HG02970 (cell line): ENCODE results near the gene TMEM270.

Experiments
- ATAC-seq: cut with Tn5 transposase; IDR thresholded peaks from one replicate; pipeline ENCODE4 v1.9.1; 2021; ENCODE audit warnings: mild to moderate bottlenecking, moderate library complexity, moderate number of reproducible peaks; ENCODE audit not compliant: unreplicated experiment, low FRiP score

TMEM270 gene

GRCh38 chr7:73901823-73902597 is 41.1 kb downstream of the TMEM270 start:
- ATAC-seq = no peak

DNA sequence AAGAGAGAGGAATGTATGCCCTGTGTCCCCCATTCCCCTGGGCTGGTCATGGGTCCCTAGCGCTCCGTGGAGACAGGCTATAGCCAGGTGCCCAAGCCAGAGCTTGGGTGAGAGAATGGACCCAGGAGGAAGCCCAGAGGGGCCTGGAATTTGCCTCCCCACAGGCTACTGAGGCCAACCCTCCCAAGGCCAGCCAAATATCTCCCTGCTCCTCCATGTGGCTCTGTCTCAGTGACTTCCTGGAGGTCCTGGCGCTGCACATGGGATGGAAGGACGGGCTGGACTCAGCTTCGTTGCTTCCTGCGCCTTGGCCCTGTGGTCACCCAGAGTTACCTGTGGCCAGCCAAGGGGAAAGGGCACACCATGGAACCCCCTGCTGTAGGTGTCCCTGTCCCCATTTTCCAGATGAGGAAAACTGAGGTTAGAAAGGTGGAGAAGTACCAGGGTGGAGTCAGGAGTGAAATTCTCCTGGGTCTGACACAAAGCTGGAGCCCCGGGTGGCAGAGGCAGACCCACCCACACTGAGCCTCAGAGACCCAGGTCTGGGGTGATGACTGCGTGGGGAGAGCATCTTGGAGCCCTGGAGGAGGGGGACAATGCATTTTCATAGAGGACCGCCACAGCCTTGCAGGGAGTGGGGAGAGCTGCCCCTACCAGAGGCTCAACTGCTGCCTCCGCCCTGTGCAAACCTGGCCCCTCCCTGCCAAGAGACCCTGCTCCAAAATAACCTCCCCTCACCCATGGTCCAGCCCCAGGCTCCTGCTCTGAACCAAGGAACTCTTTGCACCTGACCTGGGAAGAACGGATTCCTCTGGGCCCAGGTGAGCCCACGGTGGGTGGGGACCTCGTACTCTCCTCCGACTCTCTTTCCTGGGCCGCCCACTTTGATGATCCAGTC is 42.6 kb downstream of the TMEM270 start:
- ATAC-seq = no peak

DNA sequence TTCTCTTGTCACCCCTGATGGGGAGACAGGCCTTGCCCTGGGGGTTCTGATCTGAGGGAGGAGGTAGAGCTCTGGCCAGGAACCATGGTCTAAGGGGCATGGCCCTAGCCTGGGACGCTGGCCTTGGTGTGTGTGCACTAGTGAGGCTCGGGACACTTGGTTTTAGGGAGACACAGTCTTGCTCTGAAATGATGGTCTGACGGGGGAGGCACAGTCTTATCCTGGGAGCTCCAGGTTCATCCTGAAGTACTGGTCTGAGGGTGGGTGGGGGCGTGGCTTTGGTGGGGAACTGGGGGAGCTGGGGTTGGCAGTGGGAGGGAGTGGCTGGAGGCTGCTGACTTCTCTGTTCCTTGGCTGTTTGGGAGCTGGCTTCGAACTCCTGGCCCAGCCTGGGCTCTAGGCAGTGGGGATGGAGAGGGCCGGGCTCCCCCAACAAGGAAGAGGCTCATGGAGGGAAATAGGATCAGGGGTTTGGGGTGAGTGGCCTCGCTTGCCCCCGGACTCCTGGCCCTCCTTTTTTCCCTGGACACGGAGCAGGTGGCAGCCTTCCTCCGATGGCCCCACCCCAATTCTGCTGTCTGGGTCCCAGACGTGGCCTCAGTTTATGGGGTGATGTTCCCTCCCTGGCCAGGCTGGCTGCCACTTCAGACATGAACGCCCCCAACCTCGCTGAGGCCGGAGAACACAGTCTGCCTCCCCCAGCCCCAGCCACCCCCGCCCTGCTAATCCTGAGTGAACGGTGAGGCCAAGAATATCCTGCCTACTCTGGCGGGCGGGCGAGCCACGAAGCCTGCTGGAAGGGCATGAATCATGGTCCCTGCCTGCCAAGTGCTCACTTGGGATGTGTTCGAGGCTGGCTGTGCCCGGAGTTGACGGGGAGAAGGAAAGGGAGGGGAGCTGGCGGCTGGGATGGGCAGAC is 43.5 kb downstream of the TMEM270 start:
- ATAC-seq = no peak

DNA sequence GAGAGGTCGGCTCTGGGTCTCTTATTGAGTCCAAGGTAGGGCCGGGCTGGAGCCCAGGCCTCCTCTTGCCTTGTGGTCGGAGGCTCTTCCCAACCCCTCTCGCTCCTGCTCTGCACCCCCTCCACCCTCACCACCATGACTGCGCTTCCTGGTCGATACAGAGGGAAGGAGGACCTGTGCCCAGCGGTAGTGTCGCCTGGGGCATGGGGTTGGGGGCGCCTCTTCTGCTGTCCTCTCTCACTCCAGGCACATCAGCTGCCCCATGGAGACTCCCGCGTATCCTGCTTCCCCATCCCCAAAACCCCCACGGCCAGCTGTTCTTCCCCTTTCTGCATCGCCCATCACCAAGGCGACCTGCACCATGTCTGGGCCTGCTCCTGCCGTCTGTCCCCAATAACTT is 44.4 kb downstream of the TMEM270 start:
- ATAC-seq = no peak

DNA sequence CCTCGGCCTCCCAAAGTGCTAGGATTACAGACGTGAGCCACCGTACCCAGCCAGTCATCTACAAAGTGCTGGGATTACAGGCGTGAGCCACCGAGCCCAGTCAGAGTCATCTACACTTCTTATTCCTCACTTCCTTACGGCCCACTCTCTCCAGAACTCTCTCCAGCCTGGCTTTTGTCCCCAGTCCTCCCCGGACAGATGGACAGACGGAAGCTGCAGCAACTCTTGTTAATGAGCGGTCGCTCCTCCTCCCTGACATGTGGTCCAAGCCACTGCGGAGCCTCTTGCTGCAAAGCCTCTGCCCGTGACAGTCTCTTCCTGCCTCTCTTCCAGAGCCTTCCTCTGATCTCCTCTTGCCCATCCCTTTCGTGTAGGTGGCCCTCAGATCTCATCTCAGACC is 45.9 kb downstream of the TMEM270 start:
- no peak for ATAC-seq

GRCh38 chr7:73907554-73908122 is 46.7 kb downstream of the TMEM270 start:
- ATAC-seq = no peak

GRCh38 chr7:73908123-73908611 is 47.2 kb downstream of the TMEM270 start:
- ATAC-seq = no peak

DNA sequence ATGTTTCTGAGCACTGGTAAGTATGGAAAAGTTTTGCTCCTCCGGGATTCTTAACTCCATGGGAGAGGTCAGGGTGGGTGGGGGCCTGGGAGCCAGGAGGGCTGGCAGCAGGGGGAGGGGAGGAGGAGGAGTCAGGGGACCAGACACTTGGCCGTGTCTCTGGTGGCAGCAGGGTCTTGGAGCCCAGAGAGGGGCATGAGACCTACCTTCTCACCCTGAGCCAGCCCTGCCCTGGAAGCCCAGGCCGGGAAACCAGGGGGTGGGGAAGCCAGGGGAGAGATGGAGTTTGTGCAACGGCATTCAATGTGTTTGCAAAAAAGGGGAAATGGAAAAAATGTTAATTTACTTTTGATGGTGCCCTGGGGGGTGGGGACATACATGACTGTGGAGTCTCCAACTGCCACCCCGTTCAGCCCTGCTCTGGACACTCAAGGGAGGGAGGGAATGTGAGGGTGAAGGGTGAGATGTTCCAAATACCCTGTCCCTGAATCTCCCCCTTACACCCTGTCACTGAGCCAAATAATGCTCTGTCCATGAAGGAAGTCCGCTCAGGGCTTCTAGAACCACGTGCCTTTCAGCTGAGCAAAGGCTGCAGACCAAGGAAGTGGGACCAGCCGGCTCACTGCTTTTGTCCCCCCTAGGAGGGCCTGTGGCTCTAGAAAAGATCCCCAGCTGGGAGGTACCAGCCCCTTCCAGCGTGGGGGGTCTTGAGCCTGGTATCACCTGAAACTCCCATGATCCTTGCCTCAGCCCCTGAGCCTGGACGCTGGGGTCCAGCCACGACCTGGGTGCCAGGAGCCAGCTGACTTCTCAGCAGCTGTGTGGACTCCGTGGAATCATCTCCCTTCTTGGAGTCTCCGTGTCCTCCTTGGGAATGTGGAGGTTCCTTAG is 48.3 kb downstream of the TMEM270 start:
- ATAC-seq = no peak

GRCh38 chr7:73909996-73910395 is 49.0 kb downstream of the TMEM270 start:
- ATAC-seq = no peak

DNA sequence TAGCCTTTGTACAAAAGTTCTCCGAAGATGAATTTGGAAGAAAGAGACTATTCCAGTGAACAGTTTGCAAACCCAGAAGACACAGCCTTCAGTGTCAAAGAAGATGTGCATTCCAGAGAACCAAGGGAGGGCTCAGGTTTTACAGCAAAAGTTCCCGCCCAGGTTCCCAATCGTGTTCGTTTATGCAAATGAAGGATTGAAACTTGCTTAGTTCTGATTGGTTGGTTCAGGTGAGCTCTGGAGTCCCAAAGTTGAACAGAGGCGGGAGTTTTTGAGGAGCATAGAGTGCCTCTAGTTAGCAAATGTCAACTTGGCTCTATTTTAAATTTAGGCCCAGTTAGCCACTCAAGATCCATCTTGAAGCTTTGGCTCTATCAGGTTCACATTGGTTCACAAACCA is 51.3 kb downstream of the TMEM270 start:
- no peak for ATAC-seq
